ENCODE measurements around the gene NAV3. TPM values are rescaled to one million over a fixed set of nuclear protein-coding genes. Genes with fewer than 3 reads are reported as not detected.

The NAV3 gene
- total and polyA plus RNA-seq, 4 donors, result 0.25 to 40.3 (median 3.9) TPM

DNA sequence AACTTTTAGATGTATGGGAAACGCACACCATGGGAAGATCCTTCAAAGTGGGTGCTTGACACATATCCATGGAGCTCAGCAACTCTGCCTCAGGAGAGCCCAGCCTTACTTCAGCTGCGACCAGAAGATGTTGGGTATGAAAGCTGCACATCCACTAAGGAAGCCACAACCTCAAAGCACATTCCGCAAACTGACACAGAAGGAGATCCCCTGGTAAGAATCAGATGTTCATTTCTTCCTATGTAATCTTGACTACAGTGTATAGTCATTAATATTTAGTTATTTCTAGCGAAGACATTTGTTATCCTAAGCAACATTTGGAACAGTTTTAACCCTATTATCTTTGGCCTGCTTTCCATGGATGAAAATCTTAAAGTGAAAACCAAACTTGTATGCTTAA lies 374.2 kb downstream of the NAV3 start:
- Histone ChIP-seq H3K27ac (ENCODE audit: low read depth in 1 of 2, low read length in 2 of 2) (no peak overlapping the region), H3K4me1 (ENCODE audit: control insufficient read depth in 1 of 2, insufficient read depth in 2 of 2, low read length in 2 of 2) (no peaks in the 10 kb centered on the region), H3K27me3 (ENCODE audit: control insufficient read depth in 1 of 2, insufficient read depth in 2 of 2, low read length in 1 of 2) (no peaks in the 10 kb centered on the region), H3K36me3 (ENCODE audit: control insufficient read depth in 1 of 2, insufficient read depth in 2 of 2, low read length in 1 of 2) (no peaks in the 10 kb centered on the region), H3K9me3 (ENCODE audit: control insufficient read depth, low read length) (no peaks in the 10 kb centered on the region), H3K4me3 (ENCODE audit: low read length in 2 of 2) (no peak overlapping the region)
- WGBS, 2 donors, result 40 to 43% methylated on average over 4 of the region's 4 CpGs
- ATAC-seq (ENCODE audit: low FRiP score) (no peak), DNase-seq (no peak)
- intact Hi-C loops (cut with DNase I), result no loop called here

DNA sequence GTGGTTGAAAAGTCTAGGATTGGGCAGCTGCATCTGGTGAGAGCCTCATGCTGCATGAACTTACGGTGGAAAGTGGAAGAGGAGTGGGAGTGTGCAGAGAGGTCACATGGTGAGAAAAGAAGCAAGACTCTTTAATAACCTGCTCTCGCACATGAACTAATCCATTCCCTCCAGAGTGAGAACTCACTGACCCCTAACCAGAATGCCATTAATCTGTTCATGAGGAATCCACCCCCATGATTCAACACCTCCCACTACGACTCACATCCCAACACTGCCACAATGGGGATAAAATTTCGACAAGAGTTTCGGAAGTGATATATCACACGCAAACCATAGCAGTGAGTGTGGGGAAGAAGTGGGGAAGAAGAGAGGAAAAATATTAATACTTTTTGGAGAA lies 377.4 kb downstream of the NAV3 start:
- H3K4me1 ChIP-seq (ENCODE audit: control insufficient read depth in 1 of 2, insufficient read depth in 2 of 2, low read length in 2 of 2), result no peaks in the 10 kb centered on the region
- WGBS, 2 donors, result 71 to 74% methylated on average over 6 of the region's 6 CpGs
- no peak overlapping the region for H3K4me3 ChIP-seq (ENCODE audit: low read length in 2 of 2)
- H3K36me3 ChIP-seq (ENCODE audit: control insufficient read depth in 1 of 2, insufficient read depth in 2 of 2, low read length in 1 of 2), result no peaks in the 10 kb centered on the region
- no peak for ATAC-seq (ENCODE audit: low FRiP score)
- H3K27ac ChIP-seq (ENCODE audit: low read depth in 1 of 2, low read length in 2 of 2), result no peak overlapping the region
- H3K27me3 ChIP-seq (ENCODE audit: control insufficient read depth in 1 of 2, insufficient read depth in 2 of 2, low read length in 1 of 2), result no peaks in the 10 kb centered on the region
- DNase-seq, result no peak
- H3K9me3 ChIP-seq (ENCODE audit: control insufficient read depth, low read length), result no peaks in the 10 kb centered on the region
- intact Hi-C loops (cut with DNase I), result no loop called here

DNA sequence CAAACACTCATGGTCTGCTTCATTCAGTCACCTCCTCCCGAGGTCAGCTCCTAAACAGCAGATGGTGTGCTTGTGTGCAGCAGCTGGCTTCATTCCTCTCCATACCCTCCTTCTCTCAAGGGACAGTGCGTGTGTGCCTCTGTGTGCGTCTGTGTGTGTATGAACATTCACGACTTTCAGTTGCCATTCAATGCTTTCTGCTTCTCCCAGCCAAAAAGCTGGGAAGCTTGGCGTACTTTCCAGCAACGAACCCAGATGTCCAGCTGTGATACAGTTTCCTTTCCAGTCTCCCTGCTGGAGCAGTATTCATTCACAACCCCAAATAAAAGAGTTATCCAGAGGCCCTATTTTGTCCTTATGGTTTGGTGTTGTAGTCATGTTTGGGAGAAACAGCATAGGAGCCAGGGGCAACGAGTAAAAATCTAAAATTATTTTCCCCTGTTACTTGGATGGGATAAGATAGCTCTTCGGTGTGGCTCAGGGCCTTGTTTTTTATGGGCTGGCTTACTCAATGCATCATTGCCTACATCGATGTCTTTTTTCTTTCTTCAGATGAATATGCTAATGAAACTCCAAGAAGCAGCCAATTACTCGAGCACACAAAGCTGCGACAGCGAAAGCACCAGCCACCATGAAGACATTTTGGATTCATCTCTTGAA lies 379.3 kb downstream of the NAV3 start:
- Histone ChIP-seq H3K27ac (ENCODE audit: low read depth in 1 of 2, low read length in 2 of 2) (no peak overlapping the region), H3K4me3 (ENCODE audit: low read length in 2 of 2) (no peak overlapping the region), H3K9me3 (ENCODE audit: control insufficient read depth, low read length) (no peaks in the 10 kb centered on the region), H3K4me1 (ENCODE audit: control insufficient read depth in 1 of 2, insufficient read depth in 2 of 2, low read length in 2 of 2) (no peaks in the 10 kb centered on the region), H3K36me3 (ENCODE audit: control insufficient read depth in 1 of 2, insufficient read depth in 2 of 2, low read length in 1 of 2) (no peaks in the 10 kb centered on the region), H3K27me3 (ENCODE audit: control insufficient read depth in 1 of 2, insufficient read depth in 2 of 2, low read length in 1 of 2) (no peaks in the 10 kb centered on the region)
- DNase-seq (peak in 1 of 2 donors; percentile 42), ATAC-seq (ENCODE audit: low FRiP score) (no peak)
- intact Hi-C loops (cut with DNase I), result no loop called here
- WGBS, 2 donors, result 51 to 58% methylated on average over 12 of the region's 12 CpGs

DNA sequence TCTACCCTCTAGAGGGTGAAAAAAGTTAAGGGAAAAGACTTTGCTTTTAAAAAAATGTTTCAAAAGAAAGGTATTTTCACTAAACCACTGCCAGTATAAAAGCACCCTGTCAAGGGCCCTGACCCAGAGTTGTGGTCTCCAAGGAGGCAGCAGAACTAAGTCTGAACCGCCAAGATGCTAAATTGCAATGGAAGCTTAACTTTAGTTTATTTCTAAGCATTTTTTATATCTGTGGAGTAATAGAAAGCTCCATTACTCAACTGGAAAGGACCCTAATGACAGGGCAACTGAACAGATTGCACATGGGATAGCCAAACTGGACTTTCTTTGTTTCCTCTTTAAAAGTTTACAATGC lies 379.8 kb downstream of the NAV3 start:
- no peak for DNase-seq
- ATAC-seq (ENCODE audit: low FRiP score), result no peak
- intact Hi-C loops (cut with DNase I), result no loop called here
- no peaks in the 10 kb centered on the region for H3K4me1 ChIP-seq (ENCODE audit: control insufficient read depth in 1 of 2, insufficient read depth in 2 of 2, low read length in 2 of 2)
- H3K4me3 ChIP-seq (ENCODE audit: low read length in 2 of 2), result no peak overlapping the region
- no peaks in the 10 kb centered on the region for H3K9me3 ChIP-seq (ENCODE audit: control insufficient read depth, low read length)
- no peak overlapping the region for H3K27ac ChIP-seq (ENCODE audit: low read depth in 1 of 2, low read length in 2 of 2)
- no peaks in the 10 kb centered on the region for H3K36me3 ChIP-seq (ENCODE audit: control insufficient read depth in 1 of 2, insufficient read depth in 2 of 2, low read length in 1 of 2)
- 92 to 93% methylated on average over 1 of the region's 1 CpG for WGBS, 2 donors
- H3K27me3 ChIP-seq (ENCODE audit: control insufficient read depth in 1 of 2, insufficient read depth in 2 of 2, low read length in 1 of 2), result no peaks in the 10 kb centered on the region

DNA sequence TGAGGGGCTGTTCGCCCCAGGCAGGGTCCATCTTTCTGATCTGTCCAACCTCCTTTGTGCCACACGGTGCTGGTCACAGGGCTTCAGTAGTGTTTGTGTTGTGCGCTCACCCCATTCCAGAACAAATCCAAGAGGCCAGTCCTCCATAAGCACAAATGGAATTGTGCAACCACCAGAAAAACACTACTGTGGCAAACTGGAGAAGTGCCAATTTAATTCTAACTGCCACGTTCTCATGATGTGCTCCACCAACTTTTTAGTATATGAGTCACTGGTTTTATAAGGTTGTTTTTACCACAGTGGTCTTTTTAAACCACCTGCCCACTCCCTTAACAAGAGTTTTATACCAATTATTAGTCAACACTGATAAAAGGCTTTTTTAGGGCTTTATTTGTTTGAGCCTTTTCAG lies 380.2 kb downstream of the NAV3 start:
- no peak overlapping the region for H3K27ac ChIP-seq (ENCODE audit: low read depth in 1 of 2, low read length in 2 of 2)
- DNase-seq (no peak), ATAC-seq (ENCODE audit: low FRiP score) (no peak)
- H3K27me3 ChIP-seq (ENCODE audit: control insufficient read depth in 1 of 2, insufficient read depth in 2 of 2, low read length in 1 of 2), result no peaks in the 10 kb centered on the region
- no peaks in the 10 kb centered on the region for H3K36me3 ChIP-seq (ENCODE audit: control insufficient read depth in 1 of 2, insufficient read depth in 2 of 2, low read length in 1 of 2)
- intact Hi-C loops (cut with DNase I), result no loop called here
- WGBS, 2 donors, result 60 to 63% methylated on average over 4 of the region's 4 CpGs
- no peaks in the 10 kb centered on the region for H3K4me1 ChIP-seq (ENCODE audit: control insufficient read depth in 1 of 2, insufficient read depth in 2 of 2, low read length in 2 of 2)
- H3K4me3 ChIP-seq (ENCODE audit: low read length in 2 of 2), result no peak overlapping the region
- no peaks in the 10 kb centered on the region for H3K9me3 ChIP-seq (ENCODE audit: control insufficient read depth, low read length)

DNA sequence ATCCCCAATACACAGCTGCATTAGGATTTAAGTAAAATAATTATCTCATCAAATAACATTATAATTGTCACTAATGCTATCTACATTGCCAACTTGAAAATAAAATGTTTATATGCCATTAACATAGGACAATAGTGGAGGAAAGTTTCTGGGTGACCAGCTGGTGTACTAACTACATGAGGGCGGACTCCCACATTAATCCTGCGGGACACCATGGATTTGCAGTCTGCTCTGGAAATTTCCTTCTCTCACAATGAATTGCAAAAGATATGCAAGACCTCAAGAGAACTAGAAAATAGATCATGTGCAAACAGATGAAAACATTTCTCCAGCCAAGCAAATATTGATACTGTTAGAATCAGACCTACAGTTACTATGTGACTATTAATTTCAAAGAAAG lies 390.1 kb downstream of the NAV3 start:
- H3K27me3 ChIP-seq (ENCODE audit: control insufficient read depth in 1 of 2, insufficient read depth in 2 of 2, low read length in 1 of 2), result no peaks in the 10 kb centered on the region
- H3K9me3 ChIP-seq (ENCODE audit: control insufficient read depth, low read length), result peaks cover 2% of the 10 kb centered on the region
- H3K4me1 ChIP-seq (ENCODE audit: control insufficient read depth in 1 of 2, insufficient read depth in 2 of 2, low read length in 2 of 2), result no peaks in the 10 kb centered on the region
- WGBS, 2 donors, result 79 to 80% methylated on average over 2 of the region's 2 CpGs
- H3K27ac ChIP-seq (ENCODE audit: low read depth in 1 of 2, low read length in 2 of 2), result no peak overlapping the region
- DNase-seq (no peak), ATAC-seq (ENCODE audit: low FRiP score) (no peak)
- H3K36me3 ChIP-seq (ENCODE audit: control insufficient read depth in 1 of 2, insufficient read depth in 2 of 2, low read length in 1 of 2), result no peaks in the 10 kb centered on the region
- intact Hi-C loops (cut with DNase I), result no loop called here
- no peak overlapping the region for H3K4me3 ChIP-seq (ENCODE audit: low read length in 2 of 2)

DNA sequence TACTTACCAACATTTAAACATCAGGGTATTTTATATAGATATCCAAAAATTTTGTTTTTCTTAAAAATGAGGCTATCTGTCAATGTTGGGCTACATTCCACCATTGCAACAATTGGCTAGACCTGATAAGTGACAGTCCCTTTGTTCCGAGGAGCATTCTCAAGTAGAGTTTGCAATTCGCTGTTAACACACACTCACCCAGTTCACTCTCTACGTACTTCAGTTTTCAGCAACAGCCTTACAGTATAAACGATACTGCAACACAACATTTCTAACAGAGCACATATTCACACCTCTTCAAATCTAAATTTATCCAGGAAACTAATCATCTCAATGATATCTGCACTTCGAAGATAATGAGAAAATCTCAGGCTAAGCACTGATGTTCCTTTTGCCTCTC lies 393.5 kb downstream of the NAV3 start:
- Histone ChIP-seq H3K27me3 (ENCODE audit: control insufficient read depth in 1 of 2, insufficient read depth in 2 of 2, low read length in 1 of 2) (no peaks in the 10 kb centered on the region), H3K9me3 (ENCODE audit: control insufficient read depth, low read length) (peaks cover 4% of the 10 kb centered on the region), H3K27ac (ENCODE audit: low read depth in 1 of 2, low read length in 2 of 2) (no peak overlapping the region), H3K4me3 (ENCODE audit: low read length in 2 of 2) (no peak overlapping the region), H3K36me3 (ENCODE audit: control insufficient read depth in 1 of 2, insufficient read depth in 2 of 2, low read length in 1 of 2) (no peaks in the 10 kb centered on the region), H3K4me1 (ENCODE audit: control insufficient read depth in 1 of 2, insufficient read depth in 2 of 2, low read length in 2 of 2) (no peaks in the 10 kb centered on the region)
- intact Hi-C loops (cut with DNase I), result no loop called here
- 45 to 63% methylated on average over 5 of the region's 5 CpGs for WGBS, 2 donors
- ATAC-seq (ENCODE audit: low FRiP score) (no peak), DNase-seq (no peak)

GRCh38 chr12:78226763-78227162 lies 396.1 kb downstream of the NAV3 start:
- 46 to 58% methylated on average over 6 of the region's 6 CpGs for WGBS, 2 donors
- intact Hi-C loops (cut with DNase I), result no loop called here

GRCh38 chr12:78229591-78230101 lies 399.0 kb downstream of the NAV3 start:
- DNase-seq (no peak), ATAC-seq (ENCODE audit: low FRiP score) (no peak)
- Histone ChIP-seq H3K27ac (ENCODE audit: low read depth in 1 of 2, low read length in 2 of 2) (no peak overlapping the region), H3K4me1 (ENCODE audit: control insufficient read depth in 1 of 2, insufficient read depth in 2 of 2, low read length in 2 of 2) (no peaks in the 10 kb centered on the region), H3K9me3 (ENCODE audit: control insufficient read depth, low read length) (peaks cover 4% of the 10 kb centered on the region), H3K27me3 (ENCODE audit: control insufficient read depth in 1 of 2, insufficient read depth in 2 of 2, low read length in 1 of 2) (no peaks in the 10 kb centered on the region), H3K36me3 (ENCODE audit: control insufficient read depth in 1 of 2, insufficient read depth in 2 of 2, low read length in 1 of 2) (no peaks in the 10 kb centered on the region), H3K4me3 (ENCODE audit: low read length in 2 of 2) (no peak overlapping the region)
- 23 to 28% methylated on average over 4 of the region's 4 CpGs for WGBS, 2 donors
- intact Hi-C loops (cut with DNase I), result no loop called here

More at GRCh38 chr12:78226763-78227162, 396.1 kb downstream of the NAV3 start:
- Histone ChIP-seq H3K4me1 (ENCODE audit: control insufficient read depth in 1 of 2, insufficient read depth in 2 of 2, low read length in 2 of 2) (no peaks in the 10 kb centered on the region), H3K27ac (ENCODE audit: low read depth in 1 of 2, low read length in 2 of 2) (no peak overlapping the region), H3K9me3 (ENCODE audit: control insufficient read depth, low read length) (peaks cover 4% of the 10 kb centered on the region), H3K36me3 (ENCODE audit: control insufficient read depth in 1 of 2, insufficient read depth in 2 of 2, low read length in 1 of 2) (no peaks in the 10 kb centered on the region), H3K27me3 (ENCODE audit: control insufficient read depth in 1 of 2, insufficient read depth in 2 of 2, low read length in 1 of 2) (no peaks in the 10 kb centered on the region), H3K4me3 (ENCODE audit: low read length in 2 of 2) (no peak overlapping the region)
- DNase-seq (no peak), ATAC-seq (ENCODE audit: low FRiP score) (no peak)

Data from aorta (tissue), 5 donors.